Activated T-helper 17 cell treated with anti-CD3 and anti-CD28 coated beads, Interleukin-2, amount 50 U/mL, for 72 hours (primary cell): ENCODE data around the gene RPS14. TPM values are rescaled to one million over a fixed set of nuclear protein-coding genes. Genes with fewer than 3 reads are reported as not detected.
"Not testable (repeated sequence)": the region's sequence is repeated elsewhere in the genome, so short reads cannot be mapped to it uniquely, and the experiment has no call there.

ENCODE experiments used
- ATAC-seq: fragments of 150-1000 bp; cut with Tn5 transposase; replicated peaks from 2 replicates; pipeline ENCODE4 v1.10.0; 2021; ENCODE audit warnings: mild to moderate bottlenecking, moderate library complexity
- H3K27ac Mint-ChIP-seq: one replicate; pipeline ENCODE4 v1.8.0; 2022; ENCODE audit warnings: mixed read lengths
- H3K27me3 Mint-ChIP-seq: one replicate; pipeline ENCODE4 v1.8.0; 2022; ENCODE audit warnings: mixed read lengths
- H3K36me3 Mint-ChIP-seq: one replicate; pipeline ENCODE4 v1.8.0; 2022; ENCODE audit warnings: low read depth, mild to moderate bottlenecking, mixed read lengths
- H3K4me1 Mint-ChIP-seq: one replicate; pipeline ENCODE4 v1.8.0; 2022; ENCODE audit warnings: mixed read lengths
- H3K4me3 Mint-ChIP-seq: one replicate; pipeline ENCODE4 v1.8.0; 2022; ENCODE audit warnings: mild to moderate bottlenecking, mixed read lengths
- H3K9me3 Mint-ChIP-seq: one replicate; pipeline ENCODE4 v1.8.0; 2022; ENCODE audit warnings: mixed read lengths
- total RNA-seq, 2 donors: library from RNA; stranded (reverse); gene quantifications; one replicate each; pipeline ENCODE4 v1.2.3, GENCODE V29; 2022

The RPS14 gene
- total RNA-seq, 2 donors from 2014 or later = 2,772 to 2,939 TPM

DNA sequence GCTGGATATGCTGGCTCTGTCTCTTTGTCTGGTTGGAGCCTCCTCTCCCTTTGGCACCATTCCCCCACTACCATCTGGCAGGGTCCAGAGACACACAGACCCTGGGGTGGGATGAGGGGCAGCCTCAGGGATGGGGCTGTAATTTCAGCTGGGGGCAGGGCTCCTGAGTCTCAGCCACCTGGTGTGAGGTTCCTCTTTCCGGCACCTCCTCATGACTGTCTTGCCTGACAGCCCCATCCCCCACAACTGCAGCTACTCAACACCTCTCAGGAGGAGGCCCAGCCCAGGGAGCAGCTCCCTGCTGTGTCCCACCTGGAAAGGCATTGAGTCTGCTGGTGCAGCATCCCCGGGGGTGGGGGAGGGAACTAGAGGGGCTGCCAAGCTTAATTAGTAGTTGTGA lies 11.7 kb upstream of the RPS14 start:
- Mint-ChIP-seq H3K9me3 (no peaks in the 10 kb centered on the region), H3K27ac (no peak overlapping the region), H3K36me3 (no peaks in the 10 kb centered on the region), H3K4me1 (peaks cover 6% of the 10 kb centered on the region), H3K27me3 (no peaks in the 10 kb centered on the region), H3K4me3 (no peak overlapping the region)
- no peak for ATAC-seq

GRCh38 chr5:150460781-150461180 lies 11.2 kb upstream of the RPS14 start:
- ATAC-seq = no peak
- H3K27ac Mint-ChIP-seq = no peak overlapping the region

DNA sequence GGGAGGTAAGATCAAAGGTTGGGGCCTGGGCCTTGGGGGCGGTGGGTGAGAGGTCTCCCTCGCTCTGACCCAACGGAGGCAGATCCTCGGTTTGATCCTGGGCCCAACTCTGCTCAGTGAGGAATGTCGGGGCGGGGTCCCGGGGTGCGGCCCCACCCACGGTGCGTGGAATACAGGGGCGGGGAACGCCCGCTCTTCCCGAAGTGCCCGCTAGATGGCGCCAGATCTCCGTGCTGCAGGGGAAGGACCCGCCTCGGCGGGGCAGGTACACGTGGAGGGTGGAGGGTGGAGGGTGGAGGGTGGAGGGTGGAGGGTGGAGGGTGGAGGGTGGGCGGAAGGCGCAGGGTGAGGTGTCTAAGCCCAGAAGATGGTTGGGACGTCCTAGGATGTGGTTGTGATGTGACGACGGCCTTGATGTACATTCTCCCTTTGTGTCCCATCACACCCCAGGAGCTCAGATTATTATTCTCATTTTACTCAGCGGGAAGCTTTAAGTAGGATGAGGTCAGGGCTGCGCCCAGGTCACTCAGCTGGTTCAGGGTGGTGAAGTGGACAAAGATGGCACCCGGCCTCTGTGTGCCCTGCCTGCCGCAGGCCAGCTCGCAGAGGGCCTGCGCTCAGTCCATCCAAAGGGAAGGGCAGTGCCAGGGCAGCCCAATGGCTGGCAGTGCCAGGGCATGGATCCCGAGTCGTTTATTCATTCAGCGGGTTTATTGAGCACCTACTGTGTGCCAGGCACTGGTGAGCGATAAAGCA lies 9.4 kb upstream of the RPS14 start:
- H3K4me3 Mint-ChIP-seq = peak overlapping the region; percentile 49
- no peak overlapping the region for H3K27ac Mint-ChIP-seq
- no peaks in the 10 kb centered on the region for H3K9me3 Mint-ChIP-seq

More at GRCh38 chr5:150460781-150461180, 11.2 kb upstream of the RPS14 start:
- Mint-ChIP-seq H3K4me1 (peaks cover 6% of the 10 kb centered on the region), H3K4me3 (no peak overlapping the region), H3K36me3 (no peaks in the 10 kb centered on the region), H3K9me3 (no peaks in the 10 kb centered on the region), H3K27me3 (no peaks in the 10 kb centered on the region)

GRCh38 chr5:150457562-150458240 lies 8.2 kb upstream of the RPS14 start:
- peak overlapping the region; percentile 67 for H3K4me3 Mint-ChIP-seq
- no peaks in the 10 kb centered on the region for H3K9me3 Mint-ChIP-seq
- no peaks in the 10 kb centered on the region for H3K36me3 Mint-ChIP-seq
- peaks cover 6% of the 10 kb centered on the region for H3K4me1 Mint-ChIP-seq
- H3K27ac Mint-ChIP-seq = peak overlapping the region; percentile 89
- no peak for ATAC-seq
- H3K27me3 Mint-ChIP-seq = no peaks in the 10 kb centered on the region

More for the DNA sequence above, 9.4 kb upstream of the RPS14 start:
- Mint-ChIP-seq H3K4me1 (peaks cover 6% of the 10 kb centered on the region), H3K36me3 (no peaks in the 10 kb centered on the region), H3K27me3 (no peaks in the 10 kb centered on the region)
- ATAC-seq = peak; percentile 97

DNA sequence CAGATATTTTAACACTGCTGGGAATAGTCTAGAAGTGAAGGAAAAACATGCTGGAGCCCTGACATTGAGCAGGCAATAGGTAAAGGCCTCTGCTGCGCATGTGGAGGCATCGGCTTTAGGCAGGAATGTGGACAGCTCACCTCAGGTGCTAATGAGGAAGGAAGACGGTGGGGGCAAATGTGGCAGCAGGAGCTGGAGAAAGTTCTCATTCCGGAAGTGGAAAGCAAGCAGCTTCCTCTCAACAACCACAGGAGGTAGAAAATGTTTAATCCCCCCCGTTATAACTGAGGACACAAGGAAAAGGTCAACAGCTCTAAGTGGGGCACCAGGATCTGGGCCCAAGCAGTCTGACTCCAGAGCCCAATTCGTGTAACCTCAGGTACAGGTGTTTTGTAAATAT lies 7.6 kb upstream of the RPS14 start:
- peak overlapping the region; percentile 89 for H3K27ac Mint-ChIP-seq
- no peak for ATAC-seq

DNA sequence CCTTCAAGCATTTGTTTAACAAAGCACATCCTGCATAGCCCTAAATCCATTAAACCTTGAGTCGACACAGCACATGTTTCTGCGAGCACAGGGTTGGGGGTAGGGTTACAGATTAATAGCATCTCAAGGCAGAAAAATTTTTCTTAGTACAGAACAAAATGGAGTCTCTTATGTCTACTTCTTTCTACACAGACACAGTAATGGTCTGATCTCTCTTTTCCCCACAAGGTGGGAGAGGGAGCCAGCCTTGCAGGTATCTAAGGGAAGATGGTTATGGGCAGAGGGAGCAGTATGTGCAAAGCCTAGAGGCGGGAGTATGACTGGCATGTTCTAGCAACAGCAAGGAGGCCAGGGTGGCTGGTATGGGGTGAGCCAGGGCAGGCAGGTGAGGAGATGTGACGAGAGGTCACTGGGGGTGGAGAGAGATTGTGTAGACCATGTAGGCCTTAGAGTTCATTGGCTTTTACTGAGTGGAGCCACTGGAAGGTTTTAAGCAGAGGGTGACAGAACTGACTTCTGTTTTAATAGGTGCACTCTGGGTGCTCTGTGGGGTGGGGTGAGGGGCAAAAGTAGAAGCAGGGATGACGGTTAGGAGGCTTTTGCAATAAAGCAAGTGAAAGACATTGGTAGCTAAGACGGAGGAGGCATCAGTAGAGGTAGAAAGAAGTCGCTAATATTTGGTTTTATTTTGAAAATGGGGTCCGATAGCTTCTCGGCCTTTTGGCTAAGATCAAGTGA lies 5.1 kb upstream of the RPS14 start:
- peaks cover 1% of the 10 kb centered on the region for H3K36me3 Mint-ChIP-seq
- no peak for ATAC-seq
- no peaks in the 10 kb centered on the region for H3K27me3 Mint-ChIP-seq
- H3K4me1 Mint-ChIP-seq = peaks cover 6% of the 10 kb centered on the region
- no peak overlapping the region for H3K27ac Mint-ChIP-seq
- no peaks in the 10 kb centered on the region for H3K9me3 Mint-ChIP-seq
- H3K4me3 Mint-ChIP-seq = no peak overlapping the region

More for the DNA sequence above, 7.6 kb upstream of the RPS14 start:
- Mint-ChIP-seq H3K9me3 (no peaks in the 10 kb centered on the region), H3K36me3 (no peaks in the 10 kb centered on the region), H3K4me1 (peaks cover 6% of the 10 kb centered on the region), H3K27me3 (no peaks in the 10 kb centered on the region), H3K4me3 (peak overlapping the region; percentile 48)

- not testable (repeated sequence) for H3K27ac Mint-ChIP-seq, H3K27me3 Mint-ChIP-seq, ATAC-seq, H3K9me3 Mint-ChIP-seq, H3K4me3 Mint-ChIP-seq, H3K4me1 Mint-ChIP-seq, H3K36me3 Mint-ChIP-seq
Measured at GRCh38 chr5:150454027-150454426, 4.5 kb upstream of the RPS14 start.

- H3K4me1 Mint-ChIP-seq = peaks cover 11% of the 10 kb centered on the region
- no peak for ATAC-seq
- no peaks in the 10 kb centered on the region for H3K9me3 Mint-ChIP-seq
- no peak overlapping the region for H3K4me3 Mint-ChIP-seq
- no peak overlapping the region for H3K27ac Mint-ChIP-seq
- H3K36me3 Mint-ChIP-seq = peaks cover 19% of the 10 kb centered on the region
- H3K27me3 Mint-ChIP-seq = no peaks in the 10 kb centered on the region
Measured at GRCh38 chr5:150452914-150453313, 3.4 kb upstream of the RPS14 start.

GRCh38 chr5:150451594-150451993 lies 2.1 kb upstream of the RPS14 start:
- no peak for ATAC-seq
- Mint-ChIP-seq H3K4me1 (peaks cover 14% of the 10 kb centered on the region), H3K36me3 (peaks cover 32% of the 10 kb centered on the region), H3K9me3 (no peaks in the 10 kb centered on the region), H3K4me3 (no peak overlapping the region), H3K27ac (no peak overlapping the region), H3K27me3 (no peaks in the 10 kb centered on the region)

DNA sequence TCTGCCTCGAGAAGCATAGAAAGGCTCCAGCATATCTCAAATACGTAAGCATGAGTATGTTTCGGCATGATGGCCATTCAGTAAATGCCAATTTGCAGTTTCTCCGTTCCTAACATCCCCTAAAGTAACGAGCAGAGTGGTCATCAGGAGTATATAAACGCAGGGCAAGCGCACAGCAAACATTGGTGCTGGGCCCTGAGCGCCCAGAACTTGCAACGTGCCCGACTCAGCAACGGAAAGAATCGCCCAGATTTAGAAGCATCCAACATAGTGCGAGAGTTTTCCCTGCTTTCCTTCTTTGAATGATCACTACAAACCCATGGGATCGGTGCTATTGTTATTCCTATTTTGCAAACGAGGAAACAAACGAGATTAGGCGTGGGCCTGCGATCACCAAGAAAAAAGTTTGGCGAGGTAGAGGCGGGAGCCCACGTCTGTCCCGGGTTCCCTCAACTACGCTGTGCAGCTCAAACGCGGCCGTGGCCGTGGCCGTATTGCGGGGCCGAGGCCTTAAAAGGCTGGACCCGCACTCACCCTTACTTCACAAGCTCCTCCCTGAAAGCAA lies 505 bp downstream of the RPS14 start:
- H3K9me3 Mint-ChIP-seq = no peaks in the 10 kb centered on the region
- peak overlapping the region; percentile 98 for H3K27ac Mint-ChIP-seq
- H3K27me3 Mint-ChIP-seq = no peaks in the 10 kb centered on the region
- H3K4me1 Mint-ChIP-seq = peaks cover 25% of the 10 kb centered on the region
- peak; percentile 55 for ATAC-seq
- H3K36me3 Mint-ChIP-seq = peaks cover 58% of the 10 kb centered on the region
- peak overlapping the region; percentile 95 for H3K4me3 Mint-ChIP-seq

DNA sequence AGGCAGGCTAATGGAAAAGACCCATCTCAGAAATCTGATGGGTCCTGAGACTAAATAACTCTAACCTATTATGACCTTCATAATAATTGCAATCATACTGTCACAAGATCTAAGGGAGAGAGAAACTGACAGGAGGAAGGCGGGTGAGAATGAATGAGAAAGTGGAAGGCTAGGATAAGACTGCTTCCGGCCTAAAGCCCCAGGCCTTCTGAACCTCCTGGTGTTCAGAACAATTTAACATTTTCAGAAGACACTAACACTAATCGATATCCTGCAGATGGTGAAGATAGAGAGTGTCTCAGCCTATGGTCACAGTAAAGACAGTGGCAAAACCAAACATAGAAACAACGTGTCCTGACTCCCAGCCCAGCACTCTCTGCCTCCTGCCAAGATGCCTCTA lies 1.2 kb downstream of the RPS14 start:
- peak overlapping the region; percentile 98 for H3K27ac Mint-ChIP-seq
- peaks cover 65% of the 10 kb centered on the region for H3K36me3 Mint-ChIP-seq
- H3K9me3 Mint-ChIP-seq = no peaks in the 10 kb centered on the region
- peaks cover 28% of the 10 kb centered on the region for H3K4me1 Mint-ChIP-seq
- no peak for ATAC-seq
- no peaks in the 10 kb centered on the region for H3K27me3 Mint-ChIP-seq
- H3K4me3 Mint-ChIP-seq = peak overlapping the region; percentile 95

- peaks cover 74% of the 10 kb centered on the region for H3K36me3 Mint-ChIP-seq
- peak overlapping the region; percentile 95 for H3K4me3 Mint-ChIP-seq
- no peak for ATAC-seq
- H3K27me3 Mint-ChIP-seq = no peaks in the 10 kb centered on the region
- H3K27ac Mint-ChIP-seq = peak overlapping the region; percentile 98
- H3K4me1 Mint-ChIP-seq = peaks cover 30% of the 10 kb centered on the region
- H3K9me3 Mint-ChIP-seq = no peaks in the 10 kb centered on the region
Measured at GRCh38 chr5:150447188-150447587, 2.4 kb downstream of the RPS14 start.

GRCh38 chr5:150446583-150446982 lies 3.0 kb downstream of the RPS14 start:
- H3K27ac Mint-ChIP-seq = peak overlapping the region; percentile 40
- peaks cover 30% of the 10 kb centered on the region for H3K4me1 Mint-ChIP-seq
- no peaks in the 10 kb centered on the region for H3K9me3 Mint-ChIP-seq
- H3K4me3 Mint-ChIP-seq = peak overlapping the region; percentile 95
- peaks cover 77% of the 10 kb centered on the region for H3K36me3 Mint-ChIP-seq
- no peak for ATAC-seq
- H3K27me3 Mint-ChIP-seq = no peaks in the 10 kb centered on the region

- Mint-ChIP-seq H3K9me3 (no peaks in the 10 kb centered on the region), H3K27me3 (no peaks in the 10 kb centered on the region), H3K27ac (peak overlapping the region; percentile 40), H3K4me1 (peaks cover 30% of the 10 kb centered on the region), H3K36me3 (peaks cover 82% of the 10 kb centered on the region), H3K4me3 (peak overlapping the region; percentile 95)
- ATAC-seq = no peak
Measured at GRCh38 chr5:150446088-150446487, 3.5 kb downstream of the RPS14 start.
